Loucy (cell line): ENCODE results near the gene SLC8A2.

ENCODE experiments used
- H2AFZ ChIP-seq: fragments of 200-600 bp; sonication (generic); 2 replicates; pipeline ENCODE4 v1.6.0; 2016; ENCODE audit warnings: antibody characterized with exemption, mild to moderate bottlenecking, low read length, moderate library complexity
- H3F3A ChIP-seq: fragments of 200-600 bp; 2 replicates; pipeline ENCODE4 v1.6.0; 2016; ENCODE audit warnings: antibody characterized with exemption, low read depth, mild to moderate bottlenecking
- H3K27me3 ChIP-seq: fragments of 200-600 bp; sonication (generic); 2 replicates; pipeline ENCODE4 v1.6.1; 2014; ENCODE audit warnings: low read length, mild to moderate bottlenecking; ENCODE audit not compliant: insufficient read depth, poor library complexity, severe bottlenecking
- H3K36me3 ChIP-seq: fragments of 200-600 bp; sonication (generic); 2 replicates; pipeline ENCODE4 v1.6.1; 2016; ENCODE audit warnings: low read length; ENCODE audit not compliant: insufficient read depth
- H3K4me1 ChIP-seq: fragments of 200-600 bp; sonication (generic); 2 replicates; pipeline ENCODE4 v1.5.1; 2014; ENCODE audit warnings: low read length, mild to moderate bottlenecking; ENCODE audit not compliant: insufficient read depth, poor library complexity, severe bottlenecking
- H3K4me2 ChIP-seq: fragments of 200-600 bp; sonication (generic); 2 replicates; pipeline ENCODE4 v1.6.0; 2014; ENCODE audit warnings: antibody characterized with exemption, low read length, low read depth, mild to moderate bottlenecking; ENCODE audit not compliant: poor library complexity, severe bottlenecking
- H3K4me3 ChIP-seq: fragments of 200-600 bp; sonication (generic); 2 replicates; pipeline ENCODE4 v1.5.1; 2014; ENCODE audit warnings: low read length, mild to moderate bottlenecking, mixed read lengths; ENCODE audit not compliant: poor library complexity, severe bottlenecking
- H3K79me2 ChIP-seq: fragments of 200-600 bp; sonication (generic); 2 replicates; pipeline ENCODE4 v1.6.1; 2014; ENCODE audit warnings: low read length; ENCODE audit not compliant: insufficient read depth
- H3K9ac ChIP-seq: fragments of 200-600 bp; sonication (generic); 2 replicates; pipeline ENCODE4 v1.6.0; 2014; ENCODE audit warnings: mild to moderate bottlenecking, low read depth, low read length, moderate library complexity; ENCODE audit not compliant: poor library complexity, severe bottlenecking
- H3K9me2 ChIP-seq: fragments of 200-600 bp; sonication (generic); replicated peaks from 2 replicates; pipeline ENCODE4 v1.6.1; 2016; ENCODE audit warnings: low read depth, low read length, mixed read lengths
- H3K9me3 ChIP-seq: fragments of 200-600 bp; sonication (generic); 2 replicates; pipeline ENCODE4 v1.6.1; 2014; ENCODE audit warnings: mild to moderate bottlenecking, antibody characterized with exemption, low read length, low read depth; ENCODE audit not compliant: insufficient read depth
- H4K20me1 ChIP-seq: fragments of 200-600 bp; sonication (generic); 2 replicates; pipeline ENCODE4 v1.6.0; 2014; ENCODE audit warnings: antibody characterized with exemption, low read length, mild to moderate bottlenecking; ENCODE audit not compliant: insufficient read depth, poor library complexity, severe bottlenecking
- EZH2phosphoT487 ChIP-seq: fragments of 200-600 bp; IDR thresholded peaks from 2 replicates; pipeline ENCODE4 v1.6.1; 2018; ENCODE audit warnings: antibody characterized with exemption, mild to moderate bottlenecking, moderate library complexity, borderline replicate concordance
- TF ChIP-seq, protein P1 (sequence below): fragments of 200-600 bp; sonication (generic); conservative IDR thresholded peaks from 2 replicates; pipeline ENCODE4 v1.5.1; 2014; ENCODE audit warnings: mild to moderate bottlenecking, antibody characterized with exemption, low read length

The SLC8A2 gene

DNA sequence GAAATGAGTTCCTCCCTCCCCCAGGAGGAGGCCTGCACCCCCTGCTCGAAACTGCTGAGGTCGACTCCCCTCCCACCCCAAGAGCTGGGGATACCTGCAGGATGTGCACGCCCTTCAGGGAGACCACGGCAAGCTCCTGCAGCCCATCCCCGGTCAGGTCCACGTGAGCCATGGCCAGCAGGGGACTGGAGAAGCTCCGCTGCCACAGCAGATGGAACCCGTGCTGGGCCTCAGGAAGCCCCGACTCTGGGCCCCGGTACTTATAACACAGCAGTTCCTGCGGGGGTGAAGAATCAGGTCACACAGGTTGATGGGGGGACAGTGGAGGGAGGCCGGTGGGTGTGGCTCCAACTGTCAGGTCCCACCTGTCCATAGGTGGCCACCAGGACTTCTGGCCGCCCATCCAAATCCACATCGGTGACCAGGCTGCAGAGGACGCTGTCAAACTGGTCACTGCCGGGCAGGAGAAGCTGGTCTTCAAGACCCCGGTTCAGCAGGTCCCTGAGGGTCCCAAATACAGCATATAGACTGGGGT is 4.8 kb upstream of the SLC8A2 start:
- no peak overlapping the region for H3K4me3 ChIP-seq
- H3K27me3 ChIP-seq: no peaks in the 10 kb centered on the region
- H3K4me2 ChIP-seq: no peak overlapping the region
- H3K9ac ChIP-seq: no peak overlapping the region
- no peaks in the 10 kb centered on the region for H3K79me2 ChIP-seq
- H4K20me1 ChIP-seq: no peaks in the 10 kb centered on the region
- no peaks in the 10 kb centered on the region for H3K36me3 ChIP-seq
- H3K4me1 ChIP-seq: no peaks in the 10 kb centered on the region
- no peaks in the 10 kb centered on the region for H3K9me3 ChIP-seq
- TF ChIP-seq, protein P1, sequence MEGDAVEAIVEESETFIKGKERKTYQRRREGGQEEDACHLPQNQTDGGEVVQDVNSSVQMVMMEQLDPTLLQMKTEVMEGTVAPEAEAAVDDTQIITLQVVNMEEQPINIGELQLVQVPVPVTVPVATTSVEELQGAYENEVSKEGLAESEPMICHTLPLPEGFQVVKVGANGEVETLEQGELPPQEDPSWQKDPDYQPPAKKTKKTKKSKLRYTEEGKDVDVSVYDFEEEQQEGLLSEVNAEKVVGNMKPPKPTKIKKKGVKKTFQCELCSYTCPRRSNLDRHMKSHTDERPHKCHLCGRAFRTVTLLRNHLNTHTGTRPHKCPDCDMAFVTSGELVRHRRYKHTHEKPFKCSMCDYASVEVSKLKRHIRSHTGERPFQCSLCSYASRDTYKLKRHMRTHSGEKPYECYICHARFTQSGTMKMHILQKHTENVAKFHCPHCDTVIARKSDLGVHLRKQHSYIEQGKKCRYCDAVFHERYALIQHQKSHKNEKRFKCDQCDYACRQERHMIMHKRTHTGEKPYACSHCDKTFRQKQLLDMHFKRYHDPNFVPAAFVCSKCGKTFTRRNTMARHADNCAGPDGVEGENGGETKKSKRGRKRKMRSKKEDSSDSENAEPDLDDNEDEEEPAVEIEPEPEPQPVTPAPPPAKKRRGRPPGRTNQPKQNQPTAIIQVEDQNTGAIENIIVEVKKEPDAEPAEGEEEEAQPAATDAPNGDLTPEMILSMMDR: no peak
- no peak for TF ChIP-seq EZH2phosphoT487
- no peak overlapping the region for H2AFZ ChIP-seq
- no peaks in the 10 kb centered on the region for H3F3A ChIP-seq
- H3K9me2 ChIP-seq: no peaks in the 10 kb centered on the region

DNA sequence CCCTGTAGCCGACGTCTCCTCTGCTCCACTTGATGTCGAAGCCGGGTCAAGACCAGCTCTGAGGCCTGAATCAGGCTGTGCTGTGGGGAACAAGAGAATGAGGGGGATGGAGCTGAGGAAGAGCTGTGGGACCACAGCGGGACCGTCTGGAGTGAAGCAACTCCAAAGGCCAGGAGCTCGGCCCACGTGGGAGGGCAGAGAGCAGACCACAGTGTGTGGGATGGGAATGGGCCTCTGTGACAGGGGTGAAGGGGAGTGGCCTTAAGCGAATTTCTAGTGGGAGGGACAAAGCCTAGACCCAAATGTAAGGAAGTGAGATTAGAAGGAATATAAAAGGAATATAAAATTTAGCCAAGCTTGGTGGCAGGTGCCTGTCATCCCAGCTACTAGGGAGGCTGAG is 3.8 kb upstream of the SLC8A2 start:
- H3K4me2 ChIP-seq: no peak overlapping the region
- H3F3A ChIP-seq: no peaks in the 10 kb centered on the region
- H3K4me1 ChIP-seq: no peaks in the 10 kb centered on the region
- no peaks in the 10 kb centered on the region for H3K9me2 ChIP-seq
- H3K27me3 ChIP-seq: no peaks in the 10 kb centered on the region
- TF ChIP-seq, protein P1: no peak
- TF ChIP-seq EZH2phosphoT487: no peak
- H3K9ac ChIP-seq: no peak overlapping the region
- H4K20me1 ChIP-seq: no peaks in the 10 kb centered on the region
- H2AFZ ChIP-seq: no peak overlapping the region
- H3K79me2 ChIP-seq: no peaks in the 10 kb centered on the region
- H3K9me3 ChIP-seq: no peaks in the 10 kb centered on the region
- H3K36me3 ChIP-seq: no peaks in the 10 kb centered on the region
- no peak overlapping the region for H3K4me3 ChIP-seq

DNA sequence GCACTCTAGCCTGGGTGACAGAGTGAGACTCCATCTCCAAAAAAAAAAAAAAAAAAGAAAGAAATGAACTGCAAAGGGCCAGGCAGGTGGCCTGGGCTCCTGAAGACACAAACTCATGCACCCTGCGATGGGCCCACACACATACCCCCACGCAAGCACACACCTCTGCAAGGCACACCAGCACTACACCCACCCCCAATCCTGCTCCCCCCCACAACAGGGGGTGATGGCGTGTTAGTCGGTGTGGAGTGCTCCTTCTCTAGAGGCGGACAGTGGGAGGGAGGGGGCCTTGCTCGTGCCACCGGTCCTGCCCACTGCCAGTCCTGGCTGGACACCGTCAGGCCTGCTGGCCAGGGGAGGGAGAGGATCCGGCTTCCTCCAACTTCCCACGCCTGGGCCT is 1.6 kb upstream of the SLC8A2 start:
- Histone ChIP-seq H4K20me1 (no peaks in the 10 kb centered on the region), H3K9me2 (no peaks in the 10 kb centered on the region), H3K79me2 (no peaks in the 10 kb centered on the region)

More for the DNA sequence above, 1.6 kb upstream of the SLC8A2 start:
- Histone ChIP-seq H3K4me3 (no peak overlapping the region), H2AFZ (no peak overlapping the region), H3K4me2 (no peak overlapping the region), H3K36me3 (no peaks in the 10 kb centered on the region), H3K9me3 (no peaks in the 10 kb centered on the region), H3F3A (no peaks in the 10 kb centered on the region), H3K27me3 (no peaks in the 10 kb centered on the region), H3K9ac (no peak overlapping the region), H3K4me1 (no peaks in the 10 kb centered on the region)
- TF ChIP-seq EZH2phosphoT487: no peak
- TF ChIP-seq, protein P1: no peak
